NCI-H2107 treated with DMSO at 0.1 percent for 48 hours (cell line): ENCODE results near the gene TRH.
"Not testable (repeated sequence)": the region's sequence is repeated elsewhere in the genome, so short reads cannot be mapped to it uniquely, and the experiment has no call there.

Source experiments
- DNase-seq: peaks from one replicate; lab custom pipeline; 2025; ENCODE audit not compliant: unreplicated experiment; lab: John Stamatoyannopoulos, UW

The TRH gene

GRCh38 chr3:130002666-130003598 is 28.4 kb downstream of the TRH start:
- not testable (repeated sequence) for DNase-seq

- DNase-seq = no peak
These were observed 36.0 kb downstream of the TRH start for GRCh38 chr3:130010556-130010955.

GRCh38 chr3:130012108-130012507 is 37.6 kb downstream of the TRH start:
- not testable (repeated sequence) for DNase-seq

GRCh38 chr3:130013246-130013645 is 38.7 kb downstream of the TRH start:
- DNase-seq = not testable (repeated sequence)

GRCh38 chr3:130014526-130014925 is 40.0 kb downstream of the TRH start:
- no peak for DNase-seq

- DNase-seq = not testable (repeated sequence)
These were observed 43.1 kb downstream of the TRH start for GRCh38 chr3:130017661-130018060.

GRCh38 chr3:130026146-130026829 is 51.8 kb downstream of the TRH start:
- DNase-seq = not testable (repeated sequence)

- not testable (repeated sequence) for DNase-seq
These were observed 52.9 kb downstream of the TRH start for GRCh38 chr3:130027437-130027836.
